Osteoblast (primary cell): ENCODE data around the gene SLC24A1. TPM values are rescaled to one million over a fixed set of nuclear protein-coding genes. Genes with fewer than 3 reads are reported as not detected.

Experiments
- DNase-seq: peaks from one replicate; pipeline ENCODE4 v3.0.0; 2011; ENCODE audit warnings: low spot score, mixed read lengths; ENCODE audit not compliant: insufficient read length; ENCODE audit errors: missing footprints
- H2AFZ ChIP-seq: 2 replicates; pipeline ENCODE4 v1.6.0; 2011; ENCODE audit warnings: mild to moderate bottlenecking, low read length
- H3K27ac ChIP-seq: 2 replicates; pipeline ENCODE4 v1.5.1; 2011; ENCODE audit warnings: mild to moderate bottlenecking, low read depth, low read length, moderate library complexity
- H3K27me3 ChIP-seq: 2 replicates; pipeline ENCODE4 v1.6.0; 2012; ENCODE audit warnings: mild to moderate bottlenecking, control low read depth, inconsistent platforms, low read length, moderate library complexity; ENCODE audit not compliant: insufficient read depth
- H3K36me3 ChIP-seq: 2 replicates; pipeline ENCODE4 v1.5.1; 2011; ENCODE audit warnings: mild to moderate bottlenecking, low read length, control low read depth, moderate library complexity; ENCODE audit not compliant: insufficient read depth
- H3K4me1 ChIP-seq: 2 replicates; pipeline ENCODE4 v1.5.1; 2011; ENCODE audit warnings: mild to moderate bottlenecking, low read length, control low read depth, moderate library complexity; ENCODE audit not compliant: insufficient read depth
- H3K4me2 ChIP-seq: 2 replicates; pipeline ENCODE4 v1.6.0; 2011; ENCODE audit warnings: mild to moderate bottlenecking, low read length; ENCODE audit not compliant: insufficient read depth
- H3K4me3 ChIP-seq: fragments of 200-600 bp; sonication (generic); 3 replicates; pipeline ENCODE4 v1.5.1; 2012; ENCODE audit warnings: mild to moderate bottlenecking, low read length, inconsistent platforms; ENCODE audit not compliant: insufficient read depth
- H3K79me2 ChIP-seq: 2 replicates; pipeline ENCODE4 v1.6.0; 2012; ENCODE audit warnings: mild to moderate bottlenecking, low read length, control low read depth, inconsistent platforms; ENCODE audit not compliant: insufficient read depth
- H3K9me3 ChIP-seq: 2 replicates; pipeline ENCODE4 v1.5.1; 2011; ENCODE audit warnings: low read depth, low read length, control low read depth
- H4K20me1 ChIP-seq: 2 replicates; pipeline ENCODE4 v1.6.0; 2012; ENCODE audit warnings: mild to moderate bottlenecking, low read length, control low read depth; ENCODE audit not compliant: insufficient read depth
- total RNA-seq: library from RNA; depleted of rRNA; stranded (reverse); fragments of >200 nt; gene quantifications from 2 replicates; pipeline ENCODE4 v1.2.3, GENCODE V29; 2012
- TF ChIP-seq, protein P1 (sequence below): IDR thresholded peaks from 2 replicates; pipeline ENCODE4 v1.5.1; 2011; ENCODE audit warnings: mild to moderate bottlenecking, low read depth, low read length, moderate library complexity; ENCODE audit errors: extremely low read depth

The SLC24A1 gene
- total RNA-seq, 1 donor = 10.1 TPM

DNA sequence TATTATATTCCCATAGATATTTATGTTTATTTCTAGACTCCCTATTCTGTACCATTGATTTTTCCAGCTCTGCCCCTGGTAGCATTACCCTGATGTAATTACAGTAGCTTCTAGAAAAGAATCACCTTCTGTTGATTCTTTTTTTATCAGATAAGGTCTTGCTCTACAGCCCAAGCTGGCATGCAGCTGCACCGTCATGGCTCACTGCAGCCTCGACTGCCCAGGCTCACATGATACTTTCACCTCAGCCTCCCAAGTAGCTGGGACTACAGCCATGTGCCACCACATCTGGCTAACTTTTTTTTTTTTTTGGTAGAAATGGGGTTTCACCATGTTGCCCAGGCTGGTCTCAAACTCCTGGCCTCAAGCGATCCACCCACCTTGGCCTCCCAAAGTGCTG, 41.8 kb downstream of the SLC24A1 start:
- Histone ChIP-seq H3K9me3 (no peaks in the 10 kb centered on the region), H3K79me2 (no peaks in the 10 kb centered on the region), H3K36me3 (peaks cover 24% of the 10 kb centered on the region), H3K27ac (no peak overlapping the region), H2AFZ (no peak overlapping the region), H3K4me3 (no peak overlapping the region), H4K20me1 (no peaks in the 10 kb centered on the region), H3K27me3 (no peaks in the 10 kb centered on the region), H3K4me2 (no peak overlapping the region), H3K4me1 (no peaks in the 10 kb centered on the region)
- DNase-seq = no peak
- TF ChIP-seq, protein P1, sequence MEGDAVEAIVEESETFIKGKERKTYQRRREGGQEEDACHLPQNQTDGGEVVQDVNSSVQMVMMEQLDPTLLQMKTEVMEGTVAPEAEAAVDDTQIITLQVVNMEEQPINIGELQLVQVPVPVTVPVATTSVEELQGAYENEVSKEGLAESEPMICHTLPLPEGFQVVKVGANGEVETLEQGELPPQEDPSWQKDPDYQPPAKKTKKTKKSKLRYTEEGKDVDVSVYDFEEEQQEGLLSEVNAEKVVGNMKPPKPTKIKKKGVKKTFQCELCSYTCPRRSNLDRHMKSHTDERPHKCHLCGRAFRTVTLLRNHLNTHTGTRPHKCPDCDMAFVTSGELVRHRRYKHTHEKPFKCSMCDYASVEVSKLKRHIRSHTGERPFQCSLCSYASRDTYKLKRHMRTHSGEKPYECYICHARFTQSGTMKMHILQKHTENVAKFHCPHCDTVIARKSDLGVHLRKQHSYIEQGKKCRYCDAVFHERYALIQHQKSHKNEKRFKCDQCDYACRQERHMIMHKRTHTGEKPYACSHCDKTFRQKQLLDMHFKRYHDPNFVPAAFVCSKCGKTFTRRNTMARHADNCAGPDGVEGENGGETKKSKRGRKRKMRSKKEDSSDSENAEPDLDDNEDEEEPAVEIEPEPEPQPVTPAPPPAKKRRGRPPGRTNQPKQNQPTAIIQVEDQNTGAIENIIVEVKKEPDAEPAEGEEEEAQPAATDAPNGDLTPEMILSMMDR = no peak

DNA sequence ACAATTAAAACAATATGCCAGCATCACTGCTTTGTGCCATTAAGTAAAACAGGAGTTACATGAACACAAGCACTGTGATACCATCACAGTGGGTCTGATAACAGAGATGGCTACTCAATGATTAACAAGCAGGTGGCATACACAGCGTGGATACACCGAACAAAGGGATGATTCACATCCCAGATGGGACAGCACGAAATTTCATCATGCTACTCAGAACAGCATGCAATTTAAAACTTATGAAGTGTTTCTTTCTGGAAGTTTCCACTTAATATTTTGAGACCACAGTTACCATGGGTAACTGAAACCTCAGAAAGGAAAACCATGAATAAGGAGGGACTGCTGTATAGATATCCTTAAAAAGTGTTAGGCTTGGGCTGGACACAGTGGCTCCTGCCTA, 44.5 kb downstream of the SLC24A1 start:
- no peak for DNase-seq
- H3K4me1 ChIP-seq = no peaks in the 10 kb centered on the region
- H3K27me3 ChIP-seq = no peaks in the 10 kb centered on the region
- TF ChIP-seq, protein P1 = no peak
- peaks cover 36% of the 10 kb centered on the region for H3K36me3 ChIP-seq
- peak overlapping the region; percentile 59 for H3K27ac ChIP-seq
- H3K79me2 ChIP-seq = no peaks in the 10 kb centered on the region
- no peak overlapping the region for H3K4me3 ChIP-seq
- no peak overlapping the region for H2AFZ ChIP-seq
- no peak overlapping the region for H3K4me2 ChIP-seq
- H4K20me1 ChIP-seq = no peaks in the 10 kb centered on the region
- no peaks in the 10 kb centered on the region for H3K9me3 ChIP-seq

DNA sequence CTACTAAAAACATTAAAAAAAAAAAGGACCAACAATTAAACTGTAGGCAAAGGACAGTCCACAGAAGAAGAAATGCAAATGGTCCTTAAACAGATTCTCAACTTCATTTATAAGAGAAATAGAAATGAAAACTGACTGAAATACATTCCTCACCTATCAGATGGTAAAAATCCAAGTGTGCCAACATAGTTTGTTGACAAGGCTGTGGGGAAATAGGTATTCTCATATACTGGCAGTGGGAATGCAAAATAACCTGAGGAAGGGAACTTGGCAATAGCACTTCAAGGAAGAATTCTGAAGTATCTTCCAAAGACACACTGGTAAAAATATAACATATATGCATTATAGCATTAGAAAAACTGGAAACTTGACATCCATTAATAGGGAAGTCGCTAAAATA, 53.8 kb downstream of the SLC24A1 start:
- Histone ChIP-seq H3K79me2 (no peaks in the 10 kb centered on the region), H3K27ac (no peak overlapping the region), H3K27me3 (no peaks in the 10 kb centered on the region), H3K36me3 (peaks cover 10% of the 10 kb centered on the region), H4K20me1 (no peaks in the 10 kb centered on the region), H3K9me3 (no peaks in the 10 kb centered on the region), H2AFZ (no peak overlapping the region), H3K4me3 (no peak overlapping the region), H3K4me1 (no peaks in the 10 kb centered on the region), H3K4me2 (no peak overlapping the region)
- DNase-seq = no peak
- TF ChIP-seq, protein P1 = no peak

DNA sequence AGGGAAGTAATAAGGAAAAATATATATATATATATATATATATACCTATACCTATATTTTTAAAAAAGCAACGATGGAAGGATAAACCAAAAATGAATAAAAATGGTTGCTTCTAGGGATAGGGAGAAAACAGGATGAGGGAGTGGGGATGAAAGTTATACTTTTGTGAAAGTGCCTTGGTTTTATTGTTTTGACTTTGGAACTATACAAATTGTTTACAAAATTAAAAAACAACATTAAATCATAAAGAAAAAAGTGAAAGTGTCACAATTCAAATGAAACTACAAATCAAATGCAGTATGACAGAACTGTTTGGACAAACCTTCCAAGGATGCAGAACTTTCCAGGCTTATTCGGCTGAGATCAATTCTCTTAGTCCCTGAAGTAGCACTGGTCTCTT, 54.4 kb downstream of the SLC24A1 start:
- Histone ChIP-seq H3K4me3 (no peak overlapping the region), H3K27me3 (no peaks in the 10 kb centered on the region), H3K9me3 (no peaks in the 10 kb centered on the region), H3K4me2 (no peak overlapping the region), H2AFZ (no peak overlapping the region), H3K27ac (no peak overlapping the region), H4K20me1 (no peaks in the 10 kb centered on the region), H3K36me3 (peaks cover 4% of the 10 kb centered on the region), H3K4me1 (no peaks in the 10 kb centered on the region), H3K79me2 (no peaks in the 10 kb centered on the region)
- no peak for DNase-seq
- TF ChIP-seq, protein P1 = no peak
